Mononuclear cell (primary cell): Measurements from ENCODE around the gene UBE2Q1. TPM values are rescaled to one million over a fixed set of nuclear protein-coding genes. Genes with fewer than 3 reads are reported as not detected.

ENCODE experiments used
- H3K27me3 ChIP-seq: 2 replicates; pipeline ENCODE4 v1.6.0; 2011; ENCODE audit warnings: low read length, control low read depth; ENCODE audit not compliant: insufficient read depth
- H3K4me1 ChIP-seq: 2 replicates; pipeline ENCODE4 v1.5.1; 2011; ENCODE audit warnings: mild to moderate bottlenecking, low read length, control low read depth; ENCODE audit not compliant: insufficient read depth
- H3K4me3 ChIP-seq: 2 replicates; pipeline ENCODE4 v1.5.1; 2011; ENCODE audit warnings: mild to moderate bottlenecking, low read length, moderate library complexity
- H3K9me3 ChIP-seq: 2 replicates; pipeline ENCODE4 v1.5.1; 2011; ENCODE audit warnings: low read depth, mild to moderate bottlenecking, control low read depth, low read length
- total RNA-seq: library from RNA; depleted of rRNA; stranded (reverse); fragments of >200 nt; gene quantifications from one replicate; pipeline ENCODE4 v1.2.3, GENCODE V29; 2012

Gene UBE2Q1
- total RNA-seq, 1 donor, result 30.7 TPM

- Histone ChIP-seq H3K4me3 (no peak overlapping the region), H3K4me1 (peaks cover 8% of the 10 kb centered on the region), H3K27me3 (peaks cover 26% of the 10 kb centered on the region)
Observed at GRCh38 chr1:154568157-154568815, 9.8 kb upstream of the UBE2Q1 start.

GRCh38 chr1:154567386-154568156 is 9.1 kb upstream of the UBE2Q1 start, which contains the start of gene CHRNB2:
Gene CHRNB2 (plus strand): TSS chr1:154567778. CDS start chr1:154568045, 267 bp downstream.
- Histone ChIP-seq H3K4me1 (peaks cover 8% of the 10 kb centered on the region), H3K27me3 (peaks cover 26% of the 10 kb centered on the region), H3K9me3 (no peaks in the 10 kb centered on the region), H3K4me3 (no peak within 1 kb of the TSS)

More at GRCh38 chr1:154568157-154568815, 9.8 kb upstream of the UBE2Q1 start:
- H3K9me3 ChIP-seq, result no peaks in the 10 kb centered on the region

- H3K4me1 ChIP-seq, result peaks cover 8% of the 10 kb centered on the region
- H3K9me3 ChIP-seq, result no peaks in the 10 kb centered on the region
- no peak overlapping the region for H3K4me3 ChIP-seq
- H3K27me3 ChIP-seq, result peaks cover 26% of the 10 kb centered on the region
Observed at GRCh38 chr1:154565876-154566275, 7.4 kb upstream of the UBE2Q1 start.

GRCh38 chr1:154559466-154560044 is 1.1 kb upstream of the UBE2Q1 start:
- H3K4me1 ChIP-seq, result peaks cover 29% of the 10 kb centered on the region
- H3K4me3 ChIP-seq, result peak overlapping the region; percentile 48
- H3K27me3 ChIP-seq, result no peaks in the 10 kb centered on the region
- H3K9me3 ChIP-seq, result no peaks in the 10 kb centered on the region

- H3K4me1 ChIP-seq, result peaks cover 29% of the 10 kb centered on the region
- no peaks in the 10 kb centered on the region for H3K27me3 ChIP-seq
- H3K4me3 ChIP-seq, result peak overlapping the region; percentile 48
- H3K9me3 ChIP-seq, result no peaks in the 10 kb centered on the region
Observed at GRCh38 chr1:154558720-154559465, 431 bp upstream of the UBE2Q1 start.

GRCh38 chr1:154557248-154557938 is 1.1 kb downstream of the UBE2Q1 start:
- Histone ChIP-seq H3K27me3 (no peaks in the 10 kb centered on the region), H3K4me3 (peak overlapping the region; percentile 73)

GRCh38 chr1:154556422-154556821 is 2.0 kb downstream of the UBE2Q1 start:
- H3K4me3 ChIP-seq, result no peak overlapping the region
- peaks cover 29% of the 10 kb centered on the region for H3K4me1 ChIP-seq
- no peaks in the 10 kb centered on the region for H3K9me3 ChIP-seq
- no peaks in the 10 kb centered on the region for H3K27me3 ChIP-seq

More at GRCh38 chr1:154557248-154557938, 1.1 kb downstream of the UBE2Q1 start:
- Histone ChIP-seq H3K9me3 (no peaks in the 10 kb centered on the region), H3K4me1 (peaks cover 29% of the 10 kb centered on the region)

GRCh38 chr1:154553056-154554030 is 5.1 kb downstream of the UBE2Q1 start:
- Histone ChIP-seq H3K4me3 (no peak overlapping the region), H3K4me1 (peaks cover 20% of the 10 kb centered on the region), H3K9me3 (no peaks in the 10 kb centered on the region), H3K27me3 (no peaks in the 10 kb centered on the region)

- no peaks in the 10 kb centered on the region for H3K27me3 ChIP-seq
- no peak overlapping the region for H3K4me3 ChIP-seq
- no peaks in the 10 kb centered on the region for H3K9me3 ChIP-seq
- peaks cover 11% of the 10 kb centered on the region for H3K4me1 ChIP-seq
Observed at GRCh38 chr1:154552036-154552435, 6.4 kb downstream of the UBE2Q1 start.

- Histone ChIP-seq H3K27me3 (no peaks in the 10 kb centered on the region), H3K9me3 (no peaks in the 10 kb centered on the region), H3K4me3 (no peak overlapping the region), H3K4me1 (peaks cover 5% of the 10 kb centered on the region)
Observed at GRCh38 chr1:154551474-154551873, 7.0 kb downstream of the UBE2Q1 start.

- Histone ChIP-seq H3K9me3 (no peaks in the 10 kb centered on the region), H3K4me1 (no peaks in the 10 kb centered on the region), H3K27me3 (no peaks in the 10 kb centered on the region), H3K4me3 (no peak overlapping the region)
Observed at GRCh38 chr1:154550657-154551056, 7.8 kb downstream of the UBE2Q1 start.

GRCh38 chr1:154550070-154550469 is 8.4 kb downstream of the UBE2Q1 start:
- Histone ChIP-seq H3K9me3 (no peaks in the 10 kb centered on the region), H3K4me1 (no peaks in the 10 kb centered on the region), H3K27me3 (no peaks in the 10 kb centered on the region), H3K4me3 (no peak overlapping the region)

GRCh38 chr1:154549202-154549770 is 9.2 kb downstream of the UBE2Q1 start:
- H3K9me3 ChIP-seq, result no peaks in the 10 kb centered on the region
- no peaks in the 10 kb centered on the region for H3K27me3 ChIP-seq
- H3K4me1 ChIP-seq, result no peaks in the 10 kb centered on the region
- no peak overlapping the region for H3K4me3 ChIP-seq
